ENCODE measurements around the gene HNF4A.
"Not testable (repeated sequence)": the region's sequence is repeated elsewhere in the genome, so short reads cannot be mapped to it uniquely, and the experiment has no call there.

The HNF4A gene

DNA sequence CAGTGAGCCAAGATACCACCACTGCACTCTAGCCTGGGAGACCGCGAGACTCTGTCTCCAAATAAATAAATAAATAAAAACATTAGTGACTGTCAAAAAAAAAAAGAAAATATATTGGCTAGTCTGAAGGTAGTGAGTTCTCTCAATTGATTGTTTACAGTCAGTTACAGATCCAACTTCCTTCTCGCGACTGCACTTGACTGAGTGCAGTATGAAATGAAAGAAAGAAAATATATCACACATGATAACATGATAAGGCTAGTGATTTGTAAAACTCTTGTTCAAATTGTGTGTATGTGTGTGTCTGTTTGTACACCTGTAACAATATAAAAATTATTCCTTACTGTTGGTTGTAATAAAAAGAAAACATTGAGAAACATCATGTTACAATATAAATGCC, 10.8 kb upstream of the HNF4A start:
- DNase-seq (ENCODE audit: low read depth in 2 of 2) = no peak
- TF ChIP-seq, protein P1, sequence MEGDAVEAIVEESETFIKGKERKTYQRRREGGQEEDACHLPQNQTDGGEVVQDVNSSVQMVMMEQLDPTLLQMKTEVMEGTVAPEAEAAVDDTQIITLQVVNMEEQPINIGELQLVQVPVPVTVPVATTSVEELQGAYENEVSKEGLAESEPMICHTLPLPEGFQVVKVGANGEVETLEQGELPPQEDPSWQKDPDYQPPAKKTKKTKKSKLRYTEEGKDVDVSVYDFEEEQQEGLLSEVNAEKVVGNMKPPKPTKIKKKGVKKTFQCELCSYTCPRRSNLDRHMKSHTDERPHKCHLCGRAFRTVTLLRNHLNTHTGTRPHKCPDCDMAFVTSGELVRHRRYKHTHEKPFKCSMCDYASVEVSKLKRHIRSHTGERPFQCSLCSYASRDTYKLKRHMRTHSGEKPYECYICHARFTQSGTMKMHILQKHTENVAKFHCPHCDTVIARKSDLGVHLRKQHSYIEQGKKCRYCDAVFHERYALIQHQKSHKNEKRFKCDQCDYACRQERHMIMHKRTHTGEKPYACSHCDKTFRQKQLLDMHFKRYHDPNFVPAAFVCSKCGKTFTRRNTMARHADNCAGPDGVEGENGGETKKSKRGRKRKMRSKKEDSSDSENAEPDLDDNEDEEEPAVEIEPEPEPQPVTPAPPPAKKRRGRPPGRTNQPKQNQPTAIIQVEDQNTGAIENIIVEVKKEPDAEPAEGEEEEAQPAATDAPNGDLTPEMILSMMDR (IDR thresholded peaks at IDR 0.05; ENCODE audit: low read depth, low read length) = no peak
- no peak overlapping the region for H3K4me3 ChIP-seq (replicated peaks in 1 of 2; ENCODE audit: low read depth in 2 of 2, low read length in 2 of 2)

DNA sequence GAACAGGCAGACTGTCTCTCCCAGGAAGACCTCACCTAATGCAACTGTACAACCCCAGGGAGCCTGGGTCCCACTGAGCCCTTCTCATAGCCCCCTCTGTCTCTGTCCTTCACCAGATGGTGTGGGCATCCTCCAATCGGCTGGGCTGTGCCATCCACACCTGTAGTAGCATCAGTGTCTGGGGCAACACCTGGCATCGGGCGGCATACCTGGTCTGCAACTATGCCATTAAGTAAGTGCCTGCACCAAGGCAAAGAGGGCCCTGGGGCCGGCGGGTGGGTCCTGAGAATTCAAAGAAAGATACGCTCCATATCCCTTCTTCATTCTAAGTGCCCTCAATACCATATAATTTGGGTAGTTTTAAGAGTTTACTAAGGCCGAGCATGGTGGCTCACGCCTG, 10.4 kb upstream of the HNF4A start:
- TF ChIP-seq, protein P1 (IDR thresholded peaks at IDR 0.05; ENCODE audit: low read depth, low read length) = no peak
- no peak for DNase-seq (ENCODE audit: low read depth in 2 of 2)
- no peak overlapping the region for H3K4me3 ChIP-seq (replicated peaks in 1 of 2; ENCODE audit: low read depth in 2 of 2, low read length in 2 of 2)

DNA sequence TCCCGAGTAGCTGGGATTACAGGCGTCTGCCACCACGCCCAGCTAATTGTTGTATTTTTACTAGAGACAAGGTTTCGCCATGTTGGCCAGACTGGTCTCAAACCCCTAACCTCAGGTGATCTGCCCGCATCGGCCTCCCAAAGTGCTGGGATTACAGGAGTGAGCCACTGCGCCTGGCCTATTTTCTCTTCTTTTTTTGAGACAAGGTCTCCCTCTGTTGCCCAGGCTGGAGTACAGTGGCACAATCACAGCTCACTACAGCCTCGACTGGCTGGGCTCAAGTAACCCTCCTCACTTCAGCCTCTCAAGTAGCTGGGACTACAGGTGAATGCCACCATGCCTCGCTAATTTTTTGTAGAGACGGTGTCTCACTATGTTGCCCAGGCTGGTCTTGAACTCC, 9.6 kb upstream of the HNF4A start:
- not testable (repeated sequence) for H3K4me3 ChIP-seq (replicated peaks in 1 of 2; ENCODE audit: low read depth in 2 of 2, low read length in 2 of 2); DNase-seq (ENCODE audit: low read depth in 2 of 2)

DNA sequence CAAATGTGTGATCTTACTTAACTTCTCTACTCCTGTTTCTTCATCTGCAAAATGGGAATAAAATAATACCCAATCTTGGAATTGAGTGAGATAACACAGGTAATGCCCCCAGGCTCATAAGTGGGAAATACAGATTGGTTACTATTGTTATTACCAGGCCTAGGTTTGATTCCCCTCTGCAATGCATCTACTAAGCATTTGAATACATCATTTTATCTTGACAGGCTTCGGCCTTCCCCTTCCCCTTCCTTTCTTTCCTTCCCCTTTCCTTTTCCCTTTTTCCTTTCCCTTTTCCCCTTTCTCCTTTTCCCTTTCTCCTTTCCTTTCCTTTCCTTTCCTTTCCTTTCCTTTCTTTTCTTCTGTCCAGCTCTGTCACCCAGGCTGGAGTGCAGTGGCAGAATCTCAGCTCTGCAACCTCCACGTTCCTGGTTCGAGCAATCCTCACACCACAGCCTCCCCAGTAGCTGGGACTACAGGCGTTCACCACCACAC, 7.3 kb upstream of the HNF4A start:
- DNase-seq (ENCODE audit: low read depth in 2 of 2) = no peak
- TF ChIP-seq, protein P1 (IDR thresholded peaks at IDR 0.05; ENCODE audit: low read depth, low read length) = no peak
- H3K4me3 ChIP-seq (replicated peaks in 1 of 2; ENCODE audit: low read depth in 2 of 2, low read length in 2 of 2) = no peak overlapping the region

DNA sequence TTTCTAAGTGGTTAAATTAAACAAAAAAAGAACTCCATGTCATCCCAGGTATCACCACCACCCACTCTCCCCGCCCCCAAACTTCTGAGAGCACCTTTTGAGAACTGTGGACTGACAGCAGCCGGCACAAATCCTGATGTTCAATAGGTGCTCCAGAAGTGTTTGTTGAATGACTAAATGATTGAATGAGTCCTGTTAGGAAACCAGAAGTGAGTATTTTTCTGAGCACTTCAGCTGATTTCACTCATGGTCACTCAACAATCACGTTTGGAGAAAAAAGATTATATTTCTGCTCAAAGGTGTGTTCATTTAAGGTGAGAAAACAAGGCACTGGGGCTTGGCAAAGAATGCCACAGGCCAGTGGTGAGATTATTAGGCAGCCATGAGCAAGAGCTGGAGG, 6.2 kb upstream of the HNF4A start:
- DNase-seq (ENCODE audit: low read depth in 2 of 2) = no peak
- TF ChIP-seq, protein P1 (IDR thresholded peaks at IDR 0.05; ENCODE audit: low read depth, low read length) = no peak
- no peak overlapping the region for H3K4me3 ChIP-seq (replicated peaks in 1 of 2; ENCODE audit: low read depth in 2 of 2, low read length in 2 of 2)

DNA sequence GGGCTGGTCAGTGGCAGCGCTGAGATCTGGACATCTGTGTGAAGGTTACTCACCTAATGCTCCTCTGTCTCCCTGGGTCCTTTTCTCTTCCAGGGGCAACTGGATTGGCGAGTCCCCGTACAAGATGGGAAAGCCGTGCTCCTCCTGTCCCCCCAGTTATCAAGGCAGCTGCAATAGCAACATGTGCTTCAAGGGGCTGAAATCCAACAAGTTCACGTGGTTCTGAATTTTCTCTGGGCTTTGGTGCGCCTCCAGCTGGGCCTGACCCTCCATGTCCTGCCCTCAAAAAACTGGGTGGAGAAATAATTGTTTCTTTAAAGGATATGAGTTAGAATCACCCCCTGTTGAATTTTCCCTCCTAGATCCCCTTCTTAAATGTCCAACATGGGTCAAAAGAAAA, 4.9 kb upstream of the HNF4A start:
- TF ChIP-seq, protein P1 (IDR thresholded peaks at IDR 0.05; ENCODE audit: low read depth, low read length) = no peak
- no peak overlapping the region for H3K4me3 ChIP-seq (replicated peaks in 1 of 2; ENCODE audit: low read depth in 2 of 2, low read length in 2 of 2)
- DNase-seq (ENCODE audit: low read depth in 2 of 2) = no peak

DNA sequence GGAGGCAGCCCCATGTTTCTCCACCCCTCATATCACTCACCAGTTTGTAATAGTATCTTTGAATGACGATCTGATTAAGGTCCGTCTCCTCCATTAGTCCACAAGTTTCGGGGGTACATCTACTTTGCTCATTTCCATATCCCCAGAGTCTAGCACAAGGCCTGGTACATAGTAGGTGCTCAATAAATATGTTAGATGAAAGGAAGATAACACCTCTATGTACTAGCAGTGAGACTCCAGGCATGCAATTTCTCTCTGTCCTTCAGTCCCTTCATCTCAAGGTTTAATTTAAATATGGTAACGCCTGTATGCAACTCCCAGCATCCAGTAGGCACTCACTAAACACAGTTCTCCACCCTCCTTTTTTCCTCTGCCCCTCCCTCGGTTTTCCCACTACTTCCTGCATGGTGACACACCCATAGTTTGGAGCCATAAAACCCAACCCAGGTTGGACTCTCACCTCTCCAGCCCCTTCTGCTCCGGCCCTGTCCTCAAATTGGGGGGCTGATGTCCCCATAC, 461 bp upstream of the HNF4A start:
- H3K4me3 ChIP-seq (replicated peaks in 1 of 2; ENCODE audit: low read depth in 2 of 2, low read length in 2 of 2) = no peak overlapping the region
- TF ChIP-seq, protein P1 (IDR thresholded peaks at IDR 0.05; ENCODE audit: low read depth, low read length) = no peak
- DNase-seq (ENCODE audit: low read depth in 2 of 2) = no peak

Data from cardiac fibroblast (primary cell).